GM19324 (cell line): Measurements from ENCODE around the gene DPYSL4.
"Not testable (repeated sequence)": the region's sequence is repeated elsewhere in the genome, so short reads cannot be mapped to it uniquely, and the experiment has no call there.

Experiments
- ATAC-seq: cut with Tn5 transposase; IDR thresholded peaks from one replicate; pipeline ENCODE4 v1.9.1; 2021; ENCODE audit warnings: mild to moderate bottlenecking, moderate library complexity; ENCODE audit not compliant: unreplicated experiment, low FRiP score

Gene DPYSL4

GRCh38 chr10:132149271-132149670 lies 37.5 kb upstream of the DPYSL4 start:
- no peak for ATAC-seq

- ATAC-seq, result no peak
These were observed 36.8 kb upstream of the DPYSL4 start for GRCh38 chr10:132149917-132150316.

- ATAC-seq, result no peak
These were observed 36.0 kb upstream of the DPYSL4 start for GRCh38 chr10:132150777-132151176.

- no peak for ATAC-seq
These were observed 35.3 kb upstream of the DPYSL4 start for GRCh38 chr10:132151286-132151950.

GRCh38 chr10:132151951-132152505 lies 34.7 kb upstream of the DPYSL4 start:
- ATAC-seq, result no peak

- ATAC-seq, result no peak
These were observed 33.7 kb upstream of the DPYSL4 start for GRCh38 chr10:132152896-132153580.

- no peak for ATAC-seq
These were observed 33.0 kb upstream of the DPYSL4 start for GRCh38 chr10:132153616-132154217.

GRCh38 chr10:132154440-132154839 lies 32.3 kb upstream of the DPYSL4 start:
- ATAC-seq, result no peak

- ATAC-seq, result no peak
These were observed 31.8 kb upstream of the DPYSL4 start for GRCh38 chr10:132154931-132155330.

- no peak for ATAC-seq
These were observed 30.9 kb upstream of the DPYSL4 start for GRCh38 chr10:132155723-132156381.

- no peak for ATAC-seq
These were observed 30.4 kb upstream of the DPYSL4 start for GRCh38 chr10:132156382-132156781.

- no peak for ATAC-seq
These were observed 29.6 kb upstream of the DPYSL4 start for GRCh38 chr10:132157101-132157500.

GRCh38 chr10:132158122-132158741 lies 28.5 kb upstream of the DPYSL4 start:
- no peak for ATAC-seq

- no peak for ATAC-seq
These were observed 27.9 kb upstream of the DPYSL4 start for GRCh38 chr10:132158823-132159222.

GRCh38 chr10:132159302-132160230 lies 27.2 kb upstream of the DPYSL4 start:
- ATAC-seq, result not testable (repeated sequence)

GRCh38 chr10:132160231-132160630 lies 26.5 kb upstream of the DPYSL4 start:
- ATAC-seq, result not testable (repeated sequence)

GRCh38 chr10:132160834-132161622 lies 25.7 kb upstream of the DPYSL4 start:
- ATAC-seq, result not testable (repeated sequence)

- ATAC-seq, result no peak
These were observed 24.7 kb upstream of the DPYSL4 start for GRCh38 chr10:132162021-132162531.
